HPDE6-E6E7 (cell line): ENCODE results near the gene DNAJC11.
"Not testable (repeated sequence)": the region's sequence is repeated elsewhere in the genome, so short reads cannot be mapped to it uniquely, and the experiment has no call there.

Source experiments
- DNase-seq: peaks from one replicate; pipeline ENCODE4 v3.0.0; 2011; ENCODE audit warnings: missing footprints; ENCODE audit errors: extremely low spot score

Gene DNAJC11

DNA sequence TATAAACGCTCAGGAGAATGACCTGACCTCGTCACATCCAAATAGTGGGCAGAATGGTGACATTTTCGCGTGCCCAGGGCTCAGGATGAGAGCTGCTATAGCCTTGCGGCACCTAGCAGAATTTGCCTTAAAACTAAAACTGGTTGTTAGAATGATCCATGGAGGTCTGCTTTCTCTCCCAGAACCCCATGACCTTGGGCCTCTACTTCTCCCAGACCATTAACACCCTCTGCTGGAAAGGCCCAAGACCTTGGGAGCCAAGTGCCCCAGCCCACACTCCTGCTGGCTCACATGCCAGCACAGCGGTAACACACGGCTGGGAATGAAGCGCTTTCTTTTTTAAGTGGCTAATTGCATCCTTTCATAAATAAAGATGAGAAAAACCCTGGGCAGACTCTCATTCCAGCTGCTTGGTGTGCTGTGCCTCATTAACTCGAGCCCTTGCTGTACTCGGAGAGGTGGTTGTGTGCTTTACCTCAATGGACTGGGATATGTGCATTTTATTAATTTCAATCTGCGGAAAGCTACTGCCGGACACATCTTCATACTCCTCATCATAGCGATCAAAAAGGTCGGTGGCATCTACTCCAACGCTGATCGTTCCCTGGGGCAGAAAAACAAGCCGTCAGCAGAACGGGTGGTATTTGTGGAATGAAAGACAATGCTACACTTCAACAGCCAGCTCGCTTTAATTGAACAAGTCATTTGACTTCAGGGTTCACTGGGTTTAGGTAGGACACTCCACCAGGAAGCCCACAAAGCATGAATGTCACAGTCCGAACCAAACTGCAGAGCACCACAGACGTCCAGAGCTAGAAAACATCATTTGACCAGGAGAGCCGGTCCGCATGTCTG, 48.0 kb downstream of the DNAJC11 start:
- no peak for DNase-seq

- no peak for DNase-seq
These were observed 48.6 kb downstream of the DNAJC11 start for GRCh38 chr1:6652986-6653385.

GRCh38 chr1:6651909-6652308, 49.7 kb downstream of the DNAJC11 start:
- DNase-seq, result no peak

DNA sequence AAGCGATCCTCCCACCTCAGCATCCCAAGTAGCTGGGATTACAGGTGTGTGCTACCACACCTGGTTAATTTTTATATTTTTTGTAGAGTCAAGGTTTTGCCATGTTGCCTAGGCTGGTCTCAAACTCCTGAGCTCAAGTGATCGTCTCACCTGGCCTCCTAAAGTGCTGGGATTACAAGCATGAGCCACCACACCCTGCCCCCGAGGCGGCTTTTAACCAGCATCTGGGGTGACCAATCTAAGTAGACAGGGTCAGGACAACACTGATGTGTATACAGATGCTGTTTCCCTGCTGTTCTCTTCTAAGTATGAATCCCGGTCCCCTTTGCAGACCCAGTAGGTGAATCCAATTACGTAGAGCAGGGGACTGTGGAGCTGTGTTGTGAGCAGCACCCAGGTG, 53.1 kb downstream of the DNAJC11 start:
- no peak for DNase-seq

GRCh38 chr1:6646499-6647148, 55.0 kb downstream of the DNAJC11 start:
- peak; percentile 26 for DNase-seq

GRCh38 chr1:6645018-6645417, 56.6 kb downstream of the DNAJC11 start:
- DNase-seq, result no peak

- not testable (repeated sequence) for DNase-seq
These were observed 60.7 kb downstream of the DNAJC11 start for GRCh38 chr1:6640867-6641266.

DNA sequence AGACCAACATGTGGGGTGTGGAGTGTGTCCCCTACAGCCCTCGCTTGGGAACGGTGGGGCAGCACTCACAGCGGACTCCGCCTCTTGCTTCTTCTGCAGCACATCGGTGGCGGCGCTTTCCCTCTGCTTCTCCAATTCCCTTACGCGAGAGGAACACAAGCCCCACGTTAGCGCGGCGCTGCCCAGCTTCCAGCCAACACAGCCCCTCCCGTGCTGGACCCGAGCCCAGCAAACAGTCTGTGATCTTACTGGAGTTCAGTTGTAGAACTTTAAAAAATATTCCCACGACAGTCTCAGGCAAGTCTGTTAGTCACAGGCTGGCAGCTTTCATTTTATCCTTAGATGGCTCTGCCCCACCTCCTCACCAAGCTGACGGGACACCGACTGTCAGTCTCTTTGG, 63.4 kb downstream of the DNAJC11 start:
- no peak for DNase-seq

GRCh38 chr1:6637770-6638169, 63.8 kb downstream of the DNAJC11 start:
- DNase-seq, result no peak

DNA sequence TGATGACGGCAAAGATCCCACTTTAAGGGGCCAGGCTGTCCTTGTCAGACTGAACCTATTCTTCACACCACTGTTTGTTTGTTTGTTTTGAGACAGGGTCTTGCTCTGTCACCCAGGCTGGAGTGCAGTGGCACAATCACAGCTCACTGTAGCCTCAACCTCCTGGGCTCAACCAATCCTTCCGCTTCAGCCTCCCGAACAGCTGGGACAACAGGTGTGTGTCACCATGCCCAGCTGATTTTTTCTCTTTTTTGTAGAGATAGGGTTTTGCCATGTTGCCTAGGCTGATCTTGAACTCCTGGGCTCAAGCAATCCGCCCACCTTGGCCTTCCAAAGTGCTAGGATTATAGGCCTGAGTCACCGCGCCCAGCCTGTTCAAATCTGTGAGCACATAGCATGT, 64.8 kb downstream of the DNAJC11 start:
- DNase-seq, result not testable (repeated sequence)

DNA sequence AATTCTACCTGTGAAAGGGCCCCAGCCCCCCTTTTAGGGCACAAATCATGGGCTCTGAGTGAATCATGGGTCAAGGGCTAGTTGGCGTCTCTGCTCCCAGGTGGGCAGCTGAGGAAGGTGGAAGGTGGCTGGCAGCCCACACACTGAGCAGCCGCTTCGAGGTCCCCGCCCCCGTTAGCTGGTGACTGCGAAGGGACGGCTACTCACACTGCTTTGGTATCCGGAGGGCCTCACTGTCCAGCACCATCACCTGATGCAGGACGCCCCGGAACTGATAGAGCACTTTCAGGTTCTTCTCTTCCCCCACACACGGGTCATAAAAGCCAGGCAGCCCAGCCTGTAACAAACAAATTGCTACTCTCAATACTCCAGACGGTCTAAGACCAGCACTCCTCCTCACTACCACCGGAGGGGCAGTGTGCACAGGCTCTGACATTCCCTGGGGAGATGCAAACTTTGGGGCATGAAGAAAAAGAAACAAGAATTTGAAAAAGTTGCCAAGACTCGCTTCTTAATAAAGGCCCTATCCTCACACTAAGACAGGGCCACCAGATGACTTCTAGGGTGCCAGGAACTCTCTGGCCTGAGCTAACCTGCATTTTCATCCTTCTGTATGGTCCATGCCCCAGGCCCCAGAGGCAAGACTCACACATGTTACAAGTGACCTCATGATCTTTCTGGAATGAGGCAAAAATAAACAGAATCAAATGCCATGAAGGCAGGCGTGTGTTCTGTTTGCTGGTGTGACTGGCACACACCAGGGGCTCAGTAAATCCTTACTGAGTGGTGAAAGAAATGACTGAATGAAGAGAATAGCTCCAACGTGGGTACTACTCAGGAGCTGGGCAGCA, 65.5 kb downstream of the DNAJC11 start:
- no peak for DNase-seq

GRCh38 chr1:6635161-6635909, 66.3 kb downstream of the DNAJC11 start:
- DNase-seq, result no peak

GRCh38 chr1:6634371-6635052, 67.1 kb downstream of the DNAJC11 start:
- DNase-seq, result no peak

DNA sequence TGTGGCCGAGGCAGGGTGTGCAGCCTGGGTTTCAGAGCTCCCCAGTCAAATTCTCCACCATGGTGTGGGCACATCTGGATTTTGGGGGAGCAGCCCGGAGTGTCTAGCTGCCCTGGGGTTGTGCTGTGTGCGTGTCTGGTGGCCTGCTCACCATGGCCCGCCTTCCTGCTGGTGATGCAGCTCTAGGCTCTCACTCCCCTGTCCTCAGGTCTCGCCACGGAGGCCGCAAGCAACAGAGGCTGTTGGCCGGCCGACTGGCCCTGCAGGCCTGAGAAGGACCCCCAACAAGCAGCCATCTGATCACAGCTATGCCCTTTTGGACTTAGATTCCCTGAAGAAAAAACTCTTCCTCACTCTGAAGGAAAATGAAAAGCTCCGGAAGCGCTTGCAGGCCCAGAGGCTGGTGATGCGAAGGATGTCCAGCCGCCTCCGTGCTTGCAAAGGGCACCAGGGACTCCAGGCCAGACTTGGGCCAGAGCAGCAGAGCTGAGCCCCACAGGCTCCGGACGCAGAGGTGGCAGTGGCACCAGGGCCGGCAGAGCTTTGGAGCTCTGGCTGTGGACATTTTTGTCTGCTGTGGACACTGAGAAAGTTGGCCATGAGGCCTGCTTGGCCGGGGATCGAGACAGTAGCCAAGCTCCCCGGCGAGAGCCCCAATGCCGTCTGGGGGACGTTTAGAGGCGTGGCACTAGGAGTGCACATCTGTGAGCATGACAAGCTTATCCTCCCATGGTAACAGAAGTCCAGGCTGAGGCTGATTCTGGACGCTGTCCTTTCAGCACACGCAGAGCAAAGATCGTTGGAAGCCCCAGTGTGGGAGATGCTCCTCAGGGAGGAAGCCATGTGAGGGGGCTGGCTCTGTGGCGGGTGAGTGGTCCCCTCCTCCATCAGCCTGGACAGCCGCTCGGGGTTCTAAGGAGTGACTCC, 68.8 kb downstream of the DNAJC11 start:
- DNase-seq, result no peak

DNA sequence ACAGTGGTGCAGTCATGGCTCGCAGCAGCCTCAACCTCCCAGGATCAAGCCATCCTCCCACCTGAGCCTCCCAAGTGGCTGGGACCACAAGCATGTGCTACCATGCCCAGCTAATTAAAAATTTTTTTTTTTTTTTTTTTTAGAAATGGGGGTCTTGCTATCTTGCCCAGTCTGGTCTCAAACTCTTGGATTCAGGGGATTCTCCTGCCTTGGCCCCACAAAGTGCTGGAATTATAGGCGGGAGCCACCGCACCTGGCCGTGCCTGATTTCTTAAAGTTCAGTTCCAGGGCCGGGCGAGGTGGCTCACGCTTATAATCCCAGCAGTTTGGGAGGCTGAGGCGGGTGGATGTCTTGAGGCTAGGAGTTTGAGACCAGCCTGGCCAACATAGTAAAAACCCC, 70.6 kb downstream of the DNAJC11 start:
- DNase-seq, result no peak

DNA sequence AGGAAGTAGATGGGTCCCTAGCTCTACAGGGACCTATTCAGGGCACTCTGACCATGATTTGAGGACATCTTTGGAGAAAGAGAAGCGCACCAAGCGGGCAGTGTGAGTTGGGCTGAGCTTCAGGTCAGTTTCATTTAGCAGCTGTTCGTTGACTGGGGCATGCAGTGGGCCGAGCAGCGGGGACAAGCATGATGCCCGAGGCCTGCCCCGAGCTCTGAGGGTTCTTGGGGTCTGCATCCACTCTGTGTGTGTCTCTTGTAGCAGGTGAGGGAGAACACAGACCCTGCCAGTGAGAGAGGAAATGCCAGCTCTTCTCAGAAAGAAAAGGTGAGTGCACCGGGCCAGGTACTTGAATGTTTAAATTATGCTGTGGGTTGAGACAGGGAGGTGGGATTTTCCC, 71.6 kb downstream of the DNAJC11 start:
- DNase-seq, result no peak

GRCh38 chr1:6628971-6629479, 72.6 kb downstream of the DNAJC11 start:
- DNase-seq, result no peak

GRCh38 chr1:6627841-6628545, 73.6 kb downstream of the DNAJC11 start:
- no peak for DNase-seq

DNA sequence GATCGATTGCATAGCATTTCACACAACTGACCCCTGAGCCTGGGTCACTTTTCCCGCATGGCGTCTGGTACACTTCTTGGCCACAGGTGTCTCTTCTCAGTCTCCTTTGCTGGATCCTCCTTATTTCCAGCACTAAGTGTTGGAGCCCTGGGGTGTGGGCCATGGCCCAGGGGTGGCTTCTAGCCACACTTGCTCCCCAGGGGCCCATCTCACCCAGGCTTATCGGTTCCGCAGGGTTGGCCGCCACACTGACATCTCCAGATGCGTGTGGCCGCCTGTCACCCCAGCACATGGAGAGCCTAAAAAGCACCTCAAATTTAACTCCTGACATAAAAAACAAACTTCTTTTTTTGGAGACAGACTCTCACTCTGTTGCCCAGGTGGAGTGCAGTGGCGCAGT, 74.6 kb downstream of the DNAJC11 start:
- no peak for DNase-seq
